Keratinocyte (primary cell): ENCODE measurements around the gene MT4. TPM values are rescaled to one million over a fixed set of nuclear protein-coding genes. Genes with fewer than 3 reads are reported as not detected.
A peak's percentile ranks its signal among the peaks of the same experiment; 100 is the strongest.

Source experiments
- DNase-seq: peaks from one replicate; pipeline ENCODE4 v3.0.0-alpha.2; 2011; ENCODE audit warnings: low read depth, missing footprints, low spot score
- FAIRE-seq: peaks from 2 replicates; lab custom pipeline; 2011; peaks lifted over from hg19 to GRCh38; lab: Jason Lieb, UNC
- H2AFZ ChIP-seq: 2 replicates; pipeline ENCODE4 v1.6.0; 2012; ENCODE audit warnings: low read length, control low read depth, inconsistent platforms; ENCODE audit not compliant: control insufficient read depth
- H3K27ac ChIP-seq: 2 replicates; pipeline ENCODE4 v1.5.1; 2011; ENCODE audit warnings: low read length; ENCODE audit not compliant: control insufficient read depth, insufficient read depth
- H3K27me3 ChIP-seq: 3 replicates; pipeline ENCODE4 v1.6.0; 2011; ENCODE audit warnings: low read length; ENCODE audit not compliant: control insufficient read depth, insufficient read depth; ENCODE audit errors: extremely low read depth
- H3K36me3 ChIP-seq, 2 experiments: 2 replicates in 1 of 2; 3 replicates in 1 of 2; pipeline ENCODE4 v1.5.1; 2011; ENCODE audit warnings: low read length in 2 of 2, mild to moderate bottlenecking in 1 of 2; ENCODE audit not compliant: control insufficient read depth in 2 of 2, insufficient read depth in 2 of 2; ENCODE audit errors: extremely low read depth in 1 of 2
- H3K4me1 ChIP-seq: 3 replicates; pipeline ENCODE4 v1.5.1; 2011; ENCODE audit warnings: low read length; ENCODE audit not compliant: control insufficient read depth, insufficient read depth; ENCODE audit errors: extremely low read depth
- H3K4me2 ChIP-seq: 3 replicates; pipeline ENCODE4 v1.6.0; 2011; ENCODE audit warnings: low read depth, low read length; ENCODE audit not compliant: control insufficient read depth, insufficient read depth; ENCODE audit errors: extremely low read depth
- H3K4me3 ChIP-seq, 3 experiments: fragments of 200-600 bp in 1 of 3; sonication (generic) in 1 of 3; 2 replicates in 2 of 3; 3 replicates in 1 of 3; pipeline ENCODE4 v1.5.1; 2011 to 2016; ENCODE audit warnings: low read length in 3 of 3, mild to moderate bottlenecking in 3 of 3, control low read depth in 2 of 3, inconsistent platforms in 1 of 3, low read depth in 1 of 3, mixed read lengths in 1 of 3, mixed run types in 1 of 3, moderate library complexity in 1 of 3; ENCODE audit not compliant: control insufficient read depth in 2 of 3, insufficient read depth in 2 of 3; ENCODE audit errors: extremely low read depth in 1 of 3
- H3K79me2 ChIP-seq: 2 replicates; pipeline ENCODE4 v1.6.0; 2012; ENCODE audit warnings: low read length; ENCODE audit not compliant: control insufficient read depth, insufficient read depth
- H3K9ac ChIP-seq: 3 replicates; pipeline ENCODE4 v1.6.0; 2011; ENCODE audit warnings: low read length; ENCODE audit not compliant: control insufficient read depth, insufficient read depth; ENCODE audit errors: extremely low read depth
- H3K9me1 ChIP-seq: 3 replicates; pipeline ENCODE4 v1.6.0; 2011; ENCODE audit warnings: low read length; ENCODE audit not compliant: control insufficient read depth, insufficient read depth; ENCODE audit errors: extremely low read depth
- H3K9me3 ChIP-seq: 2 replicates; pipeline ENCODE4 v1.5.1; 2012; ENCODE audit warnings: low read depth, low read length; ENCODE audit not compliant: control insufficient read depth
- H4K20me1 ChIP-seq: 3 replicates; pipeline ENCODE4 v1.6.0; 2011; ENCODE audit warnings: low read length; ENCODE audit not compliant: control insufficient read depth, insufficient read depth; ENCODE audit errors: extremely low read depth
- EZH2 ChIP-seq: IDR thresholded peaks from one replicate; pipeline ENCODE4 v1.6.1; 2012; ENCODE audit warnings: inconsistent platforms, mild to moderate bottlenecking, low read length, moderate library complexity
- dilution Hi-C: fragments of 300-500 bp; cut with MboI; formaldehyde crosslinking; loops from one replicate; pipeline ENCODE4 v1.7.0; 2020; ENCODE audit warnings: low sequenced_read_pairs; ENCODE audit not compliant: extremely low pct_ligation_motif_present
- polyA plus RNA-seq, 5 experiments: library from polyadenylated mRNA; depleted of rRNA in 3 of 5; stranded (reverse) in 3 of 5; stranded (forward) in 1 of 5; unstranded in 1 of 5; fragments of >200 nt; gene quantifications; 1 replicate in 1 of 5; 2 replicates in 3 of 5; 3 replicates in 1 of 5; pipeline versions ENCODE4 v1.2.1 to v1.2.3, GENCODE V29; 2011 to 2012; ENCODE audit warnings: missing spikeins in 2 of 5, low read depth in 1 of 5, low replicate concordance in 1 of 5
- TF ChIP-seq, protein P1 (sequence below), 3 experiments: IDR thresholded peaks in 1 of 3; conservative IDR thresholded peaks in 1 of 3; optimal IDR thresholded peaks in 1 of 3; 2 replicates in 2 of 3; 3 replicates in 1 of 3; pipeline versions ENCODE3 to v1.5.1; 2011; ENCODE audit warnings: low read length in 3 of 3, mild to moderate bottlenecking in 3 of 3, moderate library complexity in 2 of 3, control low read depth in 1 of 3, inconsistent platforms in 1 of 3; ENCODE audit not compliant: insufficient read depth in 2 of 3; ENCODE audit errors: extremely low read depth in 1 of 3

MT4 gene
- polyA plus RNA-seq, 1 donor (not counting 4 experiments of a cell fraction or from before 2014, with no cell fraction given) = 0.77 TPM

DNA sequence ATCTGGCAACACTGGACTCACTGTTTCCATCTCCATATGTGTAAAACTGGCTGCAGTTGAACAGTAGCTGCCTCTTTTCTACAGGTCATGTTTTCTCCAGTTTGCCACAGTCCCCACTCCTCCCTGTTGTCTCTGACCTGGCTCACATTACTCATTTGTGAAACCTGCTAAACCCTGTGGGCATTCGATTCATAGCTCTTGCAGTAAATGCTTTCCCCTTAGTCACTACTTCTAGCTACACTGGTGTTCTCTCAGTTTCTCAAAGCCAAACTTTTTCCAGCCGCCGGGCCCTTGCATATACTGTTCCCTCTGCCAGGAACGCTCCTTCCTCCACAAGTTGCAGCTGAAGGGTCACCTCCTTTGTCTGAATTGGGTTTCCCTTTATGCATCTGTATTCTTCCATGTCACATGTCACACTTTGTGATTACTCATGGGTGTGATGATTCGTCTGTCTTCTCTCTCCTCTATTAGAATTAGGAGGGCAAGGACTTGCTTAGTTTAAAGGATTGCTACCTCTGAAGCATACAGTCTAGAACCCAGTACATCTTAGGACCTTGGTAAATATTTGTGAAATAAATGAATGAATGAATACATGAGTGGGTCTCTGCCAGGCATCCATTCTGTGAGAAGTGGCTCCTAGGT, 15.0 kb upstream of the MT4 start:
- TF ChIP-seq, protein P1, sequence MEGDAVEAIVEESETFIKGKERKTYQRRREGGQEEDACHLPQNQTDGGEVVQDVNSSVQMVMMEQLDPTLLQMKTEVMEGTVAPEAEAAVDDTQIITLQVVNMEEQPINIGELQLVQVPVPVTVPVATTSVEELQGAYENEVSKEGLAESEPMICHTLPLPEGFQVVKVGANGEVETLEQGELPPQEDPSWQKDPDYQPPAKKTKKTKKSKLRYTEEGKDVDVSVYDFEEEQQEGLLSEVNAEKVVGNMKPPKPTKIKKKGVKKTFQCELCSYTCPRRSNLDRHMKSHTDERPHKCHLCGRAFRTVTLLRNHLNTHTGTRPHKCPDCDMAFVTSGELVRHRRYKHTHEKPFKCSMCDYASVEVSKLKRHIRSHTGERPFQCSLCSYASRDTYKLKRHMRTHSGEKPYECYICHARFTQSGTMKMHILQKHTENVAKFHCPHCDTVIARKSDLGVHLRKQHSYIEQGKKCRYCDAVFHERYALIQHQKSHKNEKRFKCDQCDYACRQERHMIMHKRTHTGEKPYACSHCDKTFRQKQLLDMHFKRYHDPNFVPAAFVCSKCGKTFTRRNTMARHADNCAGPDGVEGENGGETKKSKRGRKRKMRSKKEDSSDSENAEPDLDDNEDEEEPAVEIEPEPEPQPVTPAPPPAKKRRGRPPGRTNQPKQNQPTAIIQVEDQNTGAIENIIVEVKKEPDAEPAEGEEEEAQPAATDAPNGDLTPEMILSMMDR (optimal IDR thresholded peaks at IDR 0.05 in 1 of 3, IDR thresholded peaks at IDR 0.05 in 1 of 3, conservative IDR thresholded peaks at IDR 0.05 in 1 of 3; ENCODE audit: extremely low read depth in 1 of 3, insufficient read depth in 2 of 3, low read length in 3 of 3) = no peak
- no peak for TF ChIP-seq EZH2
- Histone ChIP-seq H3K4me1 (peaks cover 30% of the 10 kb centered on the region), H2AFZ (no peak overlapping the region), H3K9ac (no peak overlapping the region), H3K9me1 (no peaks in the 10 kb centered on the region), H3K4me2 (no peak overlapping the region), H3K27me3 (no peaks in the 10 kb centered on the region), H3K27ac (no peak overlapping the region), H3K36me3 (no peaks in the 10 kb centered on the region), H4K20me1 (no peaks in the 10 kb centered on the region), H3K4me3 (no peak overlapping the region), H3K9me3 (no peaks in the 10 kb centered on the region), H3K79me2 (no peaks in the 10 kb centered on the region)
- dilution Hi-C loops = no loop called here
- peak; percentile 90 for FAIRE-seq
- no peak for DNase-seq

DNA sequence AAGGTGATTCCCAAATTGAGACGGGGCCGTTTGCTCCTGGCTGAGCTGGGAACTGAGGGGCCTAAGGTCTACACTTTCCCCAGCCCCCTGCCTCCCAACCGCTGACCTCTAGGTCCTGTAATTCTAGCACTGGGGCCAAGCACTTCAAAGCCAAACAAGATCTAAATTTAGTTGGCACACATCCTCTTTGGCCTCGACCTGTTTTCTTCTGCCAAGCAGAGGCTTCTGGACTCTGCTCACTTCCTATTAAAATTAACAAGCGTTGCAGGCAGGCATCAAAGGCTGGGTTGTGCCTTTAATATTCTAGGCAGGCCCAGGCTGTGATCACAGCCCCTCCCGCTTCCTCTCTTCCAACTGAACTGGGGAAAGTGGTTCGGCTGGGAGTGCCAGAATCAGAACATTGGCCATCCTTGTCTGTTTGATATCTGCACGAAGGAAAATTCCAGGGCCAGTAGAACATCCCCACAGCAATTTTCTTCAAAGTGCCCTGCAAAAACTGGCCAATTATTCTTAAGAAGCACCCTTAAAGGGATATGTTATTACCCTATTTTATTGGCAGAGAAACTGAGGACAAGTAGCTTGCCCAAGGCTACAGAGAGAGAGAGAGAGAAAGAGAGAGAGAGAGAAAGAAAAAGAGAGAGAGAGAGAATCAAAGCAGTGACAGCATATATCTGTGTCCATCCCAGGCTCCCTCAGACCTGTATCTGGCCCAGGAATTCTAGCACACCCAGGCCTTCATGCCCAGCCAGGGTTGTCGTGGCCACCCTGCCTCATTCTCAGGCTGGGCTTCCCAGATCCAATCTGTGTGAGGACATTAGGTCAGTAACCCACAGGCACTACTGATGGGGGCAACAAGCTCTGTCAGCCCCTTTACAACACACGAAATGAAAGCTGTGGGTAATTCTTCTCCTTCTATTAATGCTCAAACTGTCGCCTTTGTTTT, 12.8 kb upstream of the MT4 start:
- no peak for DNase-seq
- dilution Hi-C loops = no loop called here
- FAIRE-seq = no peak
- H3K4me3 ChIP-seq = no peak overlapping the region
- no peak overlapping the region for H3K9ac ChIP-seq
- no peaks in the 10 kb centered on the region for H3K36me3 ChIP-seq
- no peaks in the 10 kb centered on the region for H3K27me3 ChIP-seq
- no peak overlapping the region for H3K27ac ChIP-seq
- H3K4me1 ChIP-seq = peaks cover 22% of the 10 kb centered on the region
- no peaks in the 10 kb centered on the region for H4K20me1 ChIP-seq
- no peak overlapping the region for H3K4me2 ChIP-seq
- H3K9me3 ChIP-seq = no peaks in the 10 kb centered on the region
- no peaks in the 10 kb centered on the region for H3K9me1 ChIP-seq
- no peak for TF ChIP-seq EZH2
- TF ChIP-seq, protein P1 (optimal IDR thresholded peaks at IDR 0.05 in 1 of 3, IDR thresholded peaks at IDR 0.05 in 1 of 3, conservative IDR thresholded peaks at IDR 0.05 in 1 of 3; ENCODE audit: extremely low read depth in 1 of 3, insufficient read depth in 2 of 3, low read length in 3 of 3) = no peak
- H2AFZ ChIP-seq = peak overlapping the region; percentile 43
- H3K79me2 ChIP-seq = no peaks in the 10 kb centered on the region
